SK-N-SH treated with all-trans-retinoic acid at 6 μM for 48 hours (cell line): ENCODE measurements around the gene JMJD1C.

Experiments used
- ATAC-seq: fragments of 200-7000 bp; cut with Tn5 transposase; 3 replicates; pipeline ENCODE4 v1.9.1; 2020; ENCODE audit warnings: mild to moderate bottlenecking, moderate library complexity
- ARNTL ChIP-seq: fragments of 450-650 bp; formaldehyde crosslinking; IDR thresholded peaks from 2 replicates; pipeline ENCODE4 v1.5.0; 2020; ENCODE audit warnings: low read depth, mild to moderate bottlenecking, moderate library complexity, borderline replicate concordance
- BACH2 ChIP-seq: fragments of 250-450 bp; sonication (Bioruptor Pico); IDR thresholded peaks from 2 replicates; pipeline ENCODE4 v1.9.0; 2021; ENCODE audit warnings: mild to moderate bottlenecking, borderline replicate concordance
- CREB5 ChIP-seq: fragments of 250-450 bp; sonication (Bioruptor Pico); IDR thresholded peaks from 2 replicates; pipeline ENCODE4 v1.5.1; 2020; ENCODE audit warnings: low read depth, mild to moderate bottlenecking, moderate library complexity
- CSDC2 ChIP-seq: fragments of 250-450 bp; sonication (Bioruptor Pico); IDR thresholded peaks from 2 replicates; pipeline ENCODE4 v1.5.0; 2020; ENCODE audit warnings: mild to moderate bottlenecking, moderate library complexity
- CSRNP3 ChIP-seq: fragments of 250-450 bp; sonication (Bioruptor Pico); IDR thresholded peaks from 2 replicates; pipeline ENCODE4 v1.5.1; 2021; ENCODE audit warnings: mild to moderate bottlenecking, moderate library complexity
- ESRRG ChIP-seq: fragments of 250-450 bp; sonication (Bioruptor Pico); IDR thresholded peaks from 2 replicates; pipeline ENCODE4 v1.6.1; 2021; ENCODE audit warnings: mild to moderate bottlenecking
- GLIS3 ChIP-seq: fragments of 250-450 bp; sonication (Bioruptor Pico); IDR thresholded peaks from 2 replicates; pipeline ENCODE4 v1.5.0; 2020; ENCODE audit warnings: mild to moderate bottlenecking, moderate library complexity
- ISL1 ChIP-seq: fragments of 250-450 bp; sonication (Bioruptor Pico); IDR thresholded peaks from 2 replicates; pipeline ENCODE4 v2.1.2; 2022; ENCODE audit warnings: mild to moderate bottlenecking, moderate library complexity
- PATZ1 ChIP-seq: fragments of 250-450 bp; sonication (Bioruptor Pico); IDR thresholded peaks from 2 replicates; pipeline ENCODE4 v1.8.0; 2020; ENCODE audit warnings: mild to moderate bottlenecking, moderate library complexity, borderline replicate concordance
- POU6F1 ChIP-seq: fragments of 250-450 bp; sonication (Bioruptor Pico); IDR thresholded peaks from 2 replicates; pipeline ENCODE4 v1.8.0; 2021; ENCODE audit warnings: low read depth, mild to moderate bottlenecking, moderate library complexity, borderline replicate concordance
- PPARA ChIP-seq: fragments of 250-450 bp; sonication (Bioruptor Pico); IDR thresholded peaks from 2 replicates; pipeline ENCODE4 v1.5.0; 2020; ENCODE audit warnings: mild to moderate bottlenecking, borderline replicate concordance
- RARB ChIP-seq: fragments of 250-450 bp; sonication (Bioruptor Pico); IDR thresholded peaks from 2 replicates; pipeline ENCODE4 v1.8.0; 2021; ENCODE audit warnings: mild to moderate bottlenecking, moderate library complexity
- TCF4 ChIP-seq: fragments of 250-450 bp; sonication (Bioruptor Pico); IDR thresholded peaks from 2 replicates; pipeline ENCODE4 v1.8.0; 2021; ENCODE audit warnings: mild to moderate bottlenecking, moderate library complexity, borderline replicate concordance
- TOX ChIP-seq: fragments of 250-450 bp; sonication (Bioruptor Pico); IDR thresholded peaks from 2 replicates; pipeline ENCODE4 v1.8.0; 2021; ENCODE audit warnings: mild to moderate bottlenecking, moderate library complexity, borderline replicate concordance
- TSHZ2 ChIP-seq: fragments of 250-450 bp; sonication (Bioruptor Pico); IDR thresholded peaks from 2 replicates; pipeline ENCODE4 v1.5.0; 2020; ENCODE audit warnings: mild to moderate bottlenecking, moderate library complexity
- ZC3H10 ChIP-seq: fragments of 250-450 bp; sonication (Bioruptor Pico); IDR thresholded peaks from 2 replicates; pipeline ENCODE4 v1.5.1; 2021; ENCODE audit warnings: mild to moderate bottlenecking, moderate library complexity
- ZFP30 ChIP-seq: fragments of 450-650 bp; formaldehyde crosslinking; IDR thresholded peaks from 2 replicates; pipeline ENCODE4 v1.5.0; 2022; ENCODE audit warnings: mild to moderate bottlenecking, moderate library complexity
- ZNF565 ChIP-seq: fragments of 450-650 bp; formaldehyde crosslinking; conservative IDR thresholded peaks from 2 replicates; pipeline ENCODE4 v1.5.0; 2020; ENCODE audit warnings: low read depth, mild to moderate bottlenecking, moderate library complexity
- ZNF70 ChIP-seq: fragments of 450-650 bp; formaldehyde crosslinking; IDR thresholded peaks from 2 replicates; pipeline ENCODE4 v1.5.0; 2020; ENCODE audit warnings: mild to moderate bottlenecking, moderate library complexity
- ZNF8 ChIP-seq: fragments of 450-650 bp; formaldehyde crosslinking; IDR thresholded peaks from 2 replicates; pipeline ENCODE4 v1.5.0; 2020; ENCODE audit warnings: mild to moderate bottlenecking, moderate library complexity

Gene JMJD1C

GRCh38 chr10:63256009-63256773 is 209.6 kb downstream of the JMJD1C start:
- TF ChIP-seq ZC3H10 (no peak), GLIS3 (CRISPR knock-in tag) (no peak), ZNF8 (no peak), ZFP30 (no peak), BACH2 (CRISPR knock-in tag) (no peak), PATZ1 (CRISPR knock-in tag) (no peak), CSRNP3 (CRISPR knock-in tag) (no peak)
- ATAC-seq, result no peak

GRCh38 chr10:63255316-63255715 is 210.5 kb downstream of the JMJD1C start:
- no peak for ATAC-seq
- TF ChIP-seq ZNF565 (no peak), CSDC2 (CRISPR knock-in tag) (no peak), TSHZ2 (no peak), POU6F1 (CRISPR knock-in tag) (no peak), RARB (CRISPR knock-in tag) (no peak)
- TF ChIP-seq, all 23 proteins: peak for 0

- TF ChIP-seq TOX (CRISPR knock-in tag) (no peak), ARNTL (CRISPR knock-in tag) (no peak), PPARA (no peak), CREB5 (no peak), TCF4 (no peak), GLIS3 (CRISPR knock-in tag) (no peak), TSHZ2 (no peak), ESRRG (CRISPR knock-in tag) (no peak), ISL1 (CRISPR knock-in tag) (no peak), ZNF70 (CRISPR knock-in tag) (no peak), POU6F1 (CRISPR knock-in tag) (no peak), ZFP30 (no peak)
- ATAC-seq, result no peak
Measured at GRCh38 chr10:63253040-63253439, 212.7 kb downstream of the JMJD1C start.
